GM12874 (cell line): Measurements from ENCODE around the gene SPDEF.

Experiments used
- TF ChIP-seq, protein P1 (sequence below): IDR thresholded peaks from 2 replicates; pipeline ENCODE4 v1.5.1; 2011; ENCODE audit warnings: low read depth, mild to moderate bottlenecking, control low read depth, low read length, moderate library complexity; ENCODE audit not compliant: insufficient read depth

The SPDEF gene

DNA sequence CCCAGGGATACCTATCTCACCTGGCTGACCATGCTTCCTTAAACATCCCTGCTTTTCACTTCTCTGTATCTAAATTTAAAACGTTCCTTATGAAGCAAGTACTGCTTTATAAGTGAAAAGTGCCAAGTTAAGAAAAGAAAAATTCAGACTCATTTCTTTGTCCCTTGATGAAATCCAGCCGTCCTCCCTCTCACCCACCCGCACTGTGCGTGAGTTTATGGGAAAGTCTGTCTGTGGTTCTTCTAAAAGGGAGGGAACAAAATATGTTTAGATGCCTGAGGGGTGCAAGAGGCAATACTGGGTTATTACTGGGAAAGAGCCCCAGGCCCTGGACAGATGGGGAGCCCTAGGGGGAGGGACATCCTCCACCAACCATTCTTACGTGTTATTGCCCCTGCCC, 31.2 kb downstream of the SPDEF start:
- TF ChIP-seq, protein P1, sequence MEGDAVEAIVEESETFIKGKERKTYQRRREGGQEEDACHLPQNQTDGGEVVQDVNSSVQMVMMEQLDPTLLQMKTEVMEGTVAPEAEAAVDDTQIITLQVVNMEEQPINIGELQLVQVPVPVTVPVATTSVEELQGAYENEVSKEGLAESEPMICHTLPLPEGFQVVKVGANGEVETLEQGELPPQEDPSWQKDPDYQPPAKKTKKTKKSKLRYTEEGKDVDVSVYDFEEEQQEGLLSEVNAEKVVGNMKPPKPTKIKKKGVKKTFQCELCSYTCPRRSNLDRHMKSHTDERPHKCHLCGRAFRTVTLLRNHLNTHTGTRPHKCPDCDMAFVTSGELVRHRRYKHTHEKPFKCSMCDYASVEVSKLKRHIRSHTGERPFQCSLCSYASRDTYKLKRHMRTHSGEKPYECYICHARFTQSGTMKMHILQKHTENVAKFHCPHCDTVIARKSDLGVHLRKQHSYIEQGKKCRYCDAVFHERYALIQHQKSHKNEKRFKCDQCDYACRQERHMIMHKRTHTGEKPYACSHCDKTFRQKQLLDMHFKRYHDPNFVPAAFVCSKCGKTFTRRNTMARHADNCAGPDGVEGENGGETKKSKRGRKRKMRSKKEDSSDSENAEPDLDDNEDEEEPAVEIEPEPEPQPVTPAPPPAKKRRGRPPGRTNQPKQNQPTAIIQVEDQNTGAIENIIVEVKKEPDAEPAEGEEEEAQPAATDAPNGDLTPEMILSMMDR, result no peak

DNA sequence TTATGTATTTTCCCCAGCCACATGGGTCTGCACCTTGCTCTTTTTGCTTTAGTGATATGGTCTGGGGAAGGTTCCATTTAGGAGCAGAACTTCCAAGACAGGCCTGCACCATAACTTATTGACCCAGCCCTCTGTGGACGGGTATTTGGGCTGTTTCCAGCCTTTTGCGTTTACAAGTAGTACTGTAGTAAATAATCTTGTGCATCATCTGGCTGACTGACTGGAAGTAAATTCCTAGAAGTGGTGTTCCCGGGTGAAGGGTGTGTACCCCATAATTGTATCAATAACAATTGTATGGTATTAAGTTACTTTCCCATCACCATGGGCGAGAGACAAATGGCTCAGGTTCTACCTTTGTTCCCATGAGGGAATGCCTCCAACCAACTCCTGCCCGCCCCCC, 31.6 kb downstream of the SPDEF start:
- TF ChIP-seq, protein P1, result no peak

DNA sequence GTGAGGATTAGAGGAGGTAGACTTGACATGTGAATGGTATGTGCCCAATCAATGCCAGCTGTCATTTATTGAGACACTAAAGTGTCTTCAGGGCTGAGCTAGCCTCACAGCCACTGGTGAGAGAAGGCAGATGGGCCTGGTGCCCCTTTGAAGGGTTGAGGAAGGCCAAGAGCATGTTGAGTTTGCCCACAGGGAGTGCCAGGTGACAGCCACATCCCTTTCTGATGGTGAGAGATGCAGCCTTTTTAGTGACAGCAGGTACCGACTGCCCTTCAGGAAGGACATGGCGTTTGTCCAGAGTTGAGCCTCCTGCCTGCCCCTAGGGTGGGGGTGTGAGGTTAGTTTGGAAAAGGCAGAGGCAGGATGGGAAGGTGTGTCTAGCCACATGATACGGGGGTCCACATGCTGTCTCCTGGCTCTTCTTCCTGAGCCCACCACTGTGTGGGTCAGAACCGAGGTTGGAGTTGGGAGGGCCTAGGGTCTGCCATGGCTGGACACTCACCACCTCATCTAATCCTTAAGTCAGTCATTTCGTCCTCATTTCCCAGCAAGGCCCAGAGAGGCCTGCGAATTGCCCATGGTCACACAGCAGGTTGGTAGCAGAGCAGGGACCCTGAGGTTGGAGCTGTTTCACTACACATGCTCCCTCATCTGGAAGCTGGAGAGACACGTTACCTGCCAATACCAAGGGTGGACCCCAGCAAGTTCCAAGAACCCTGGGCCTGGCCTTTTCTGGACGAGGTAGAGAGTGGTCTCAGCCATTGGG, 32.5 kb downstream of the SPDEF start:
- TF ChIP-seq, protein P1, result no peak

DNA sequence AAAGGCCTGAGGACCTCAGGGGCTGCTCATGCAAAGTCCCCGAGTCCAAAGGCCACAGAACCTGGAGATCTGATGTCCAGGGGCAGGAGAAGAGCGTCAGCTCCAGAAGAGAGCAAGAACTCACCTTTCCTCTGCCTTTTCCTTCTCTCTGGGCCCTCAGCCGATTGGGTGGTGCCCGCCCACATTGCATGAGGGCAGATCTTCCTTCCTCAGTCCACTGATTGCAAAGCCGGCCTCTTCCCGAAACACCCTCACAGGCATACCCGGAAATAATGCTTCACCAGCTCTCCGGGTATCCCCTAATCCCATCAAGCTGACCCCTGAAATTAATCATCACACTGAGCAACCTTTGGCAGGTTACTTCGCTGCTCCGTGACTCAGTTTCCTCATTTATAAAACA, 33.4 kb downstream of the SPDEF start:
- TF ChIP-seq, protein P1, result no peak

DNA sequence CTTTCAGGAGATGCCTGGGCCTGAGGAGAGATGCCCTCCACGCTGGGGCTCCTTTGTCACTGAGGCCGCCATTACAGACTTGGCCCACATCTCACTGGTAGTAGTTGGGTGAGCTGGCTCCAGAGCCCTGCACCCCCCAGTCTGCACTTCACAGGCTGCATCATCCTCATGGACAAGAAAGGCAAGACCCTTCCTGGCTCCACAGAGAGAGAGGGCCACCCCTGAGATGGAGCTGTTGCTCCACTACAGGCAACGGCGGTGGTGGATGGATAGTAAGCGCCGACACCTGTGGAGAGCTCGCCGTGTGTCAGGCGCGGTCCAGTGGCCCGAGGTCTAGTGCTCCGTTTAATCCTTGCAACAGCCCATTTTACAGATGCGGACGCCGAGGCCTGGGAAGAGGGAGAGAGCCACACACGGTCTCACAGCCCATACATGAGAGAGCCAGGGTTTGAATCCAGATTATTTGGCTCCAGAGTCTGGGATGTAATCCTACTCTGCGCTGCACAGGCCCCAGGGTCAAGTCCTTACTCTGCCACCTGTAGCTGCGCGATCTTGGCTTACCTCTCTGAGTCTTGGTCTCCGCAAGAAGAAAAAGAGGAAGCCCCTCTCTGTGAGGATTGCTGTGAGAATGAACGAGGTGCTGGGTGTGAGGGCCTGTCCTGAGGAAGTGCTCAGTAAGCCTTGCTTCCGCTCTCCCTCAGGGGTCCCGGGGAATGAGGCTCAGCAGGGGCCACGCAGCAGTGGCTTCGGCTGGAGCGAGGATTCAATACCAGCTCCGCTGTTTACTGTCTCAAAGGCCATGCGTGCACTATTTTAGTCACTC, 34.5 kb downstream of the SPDEF start:
- TF ChIP-seq, protein P1, result no peak

DNA sequence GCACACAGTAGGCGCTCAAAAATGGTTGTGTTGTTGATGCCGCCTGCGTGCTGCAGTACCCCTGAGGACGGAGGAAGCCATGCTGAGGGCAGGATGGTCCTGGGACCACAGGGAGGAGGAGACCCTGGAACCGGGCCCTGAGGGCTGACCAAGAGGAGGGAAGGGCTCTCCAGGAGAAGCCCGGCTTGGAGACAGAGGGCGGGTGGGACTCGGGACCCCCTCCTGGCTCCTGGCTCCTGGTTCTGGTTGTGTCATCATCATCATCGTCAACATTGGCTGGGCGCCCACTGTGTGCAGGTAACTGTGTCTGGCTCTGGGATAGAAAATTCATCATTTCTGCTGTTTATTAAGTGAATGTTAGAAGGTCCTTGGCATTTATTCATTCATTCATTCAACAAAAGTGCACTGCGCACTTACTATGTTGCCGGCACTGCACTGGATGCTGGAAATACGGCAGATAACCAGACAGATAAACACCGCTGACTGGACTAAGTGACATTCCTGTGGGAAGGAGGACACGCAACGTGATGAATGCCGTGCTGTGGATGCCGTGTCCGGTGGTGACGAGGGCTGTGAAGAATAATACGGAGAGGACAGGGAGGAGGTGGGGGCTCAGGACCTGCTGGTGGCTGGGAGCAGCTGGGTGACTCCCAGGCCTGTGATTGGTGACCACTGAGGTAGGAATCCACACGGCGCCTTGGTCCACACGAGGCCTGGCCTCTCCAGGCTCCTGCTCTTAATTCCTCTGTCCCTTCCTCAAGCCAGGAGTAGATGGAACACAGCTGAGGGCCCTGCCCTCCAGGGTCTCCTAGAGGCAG, 35.3 kb downstream of the SPDEF start:
- TF ChIP-seq, protein P1, result no peak

DNA sequence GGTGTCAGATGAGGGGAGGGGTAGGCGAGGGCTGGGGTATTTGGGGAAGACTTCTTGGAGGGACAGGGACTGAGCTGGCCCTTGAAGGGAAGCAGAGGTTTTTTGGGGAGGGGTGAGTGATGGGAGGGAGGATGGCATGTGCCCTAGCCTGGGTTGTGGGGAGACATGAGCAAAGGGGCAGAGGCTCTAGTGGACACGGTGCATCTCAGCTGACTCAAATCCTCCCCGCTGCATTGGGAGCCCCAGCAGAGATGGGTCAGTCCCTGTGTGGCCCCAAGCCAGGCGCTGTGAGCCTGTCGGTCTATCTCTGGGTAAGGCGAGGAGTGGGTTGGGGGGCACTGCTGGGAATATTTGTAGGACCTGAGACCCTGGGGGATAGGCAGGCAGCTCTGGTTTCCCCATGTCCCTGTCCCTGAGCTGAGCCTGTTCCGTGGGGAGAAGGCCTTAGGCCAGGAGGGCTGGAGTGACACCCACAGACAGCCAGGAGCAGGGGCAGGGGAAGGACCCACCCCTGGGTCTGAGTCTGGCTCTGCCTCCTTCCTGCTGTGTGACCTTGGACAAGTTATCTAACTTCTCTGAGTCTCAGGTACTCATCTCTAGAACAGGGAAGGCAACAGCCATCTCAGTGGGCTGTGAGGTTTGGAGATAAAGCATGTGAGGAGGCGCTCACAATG, 36.0 kb downstream of the SPDEF start:
- TF ChIP-seq, protein P1, result no peak
